Measurements from ENCODE around the gene P4HTM.

Gene P4HTM

DNA sequence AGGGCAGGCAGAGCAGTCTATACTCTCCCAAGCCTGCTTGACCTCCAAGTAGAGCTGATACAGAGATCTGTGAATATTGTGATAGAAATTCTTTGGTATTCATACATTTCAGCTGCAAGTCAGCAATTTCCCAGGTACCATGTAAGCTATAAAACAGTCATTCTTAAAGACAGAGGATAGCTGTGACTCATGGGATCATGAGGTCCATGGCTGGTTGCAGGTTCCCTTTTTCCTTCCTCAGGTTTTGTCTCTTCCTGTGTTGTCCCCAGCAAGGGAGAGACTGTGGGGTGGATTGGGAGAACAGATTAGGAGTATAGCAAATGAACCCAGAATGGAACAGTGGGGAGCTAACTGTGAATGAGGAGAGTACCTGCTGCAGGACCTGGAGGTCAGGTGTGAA is 5.4 kb upstream of the P4HTM start:
- DNase-seq (ENCODE audit: low read depth in 2 of 2), result no peak

- no peak for DNase-seq (ENCODE audit: low read depth in 2 of 2)
These were observed 4.1 kb upstream of the P4HTM start for GRCh38 chr3:48985831-48986376.

GRCh38 chr3:48989126-48989795 is 780 bp upstream of the P4HTM start:
- DNase-seq (ENCODE audit: low read depth in 2 of 2), result no peak

DNA sequence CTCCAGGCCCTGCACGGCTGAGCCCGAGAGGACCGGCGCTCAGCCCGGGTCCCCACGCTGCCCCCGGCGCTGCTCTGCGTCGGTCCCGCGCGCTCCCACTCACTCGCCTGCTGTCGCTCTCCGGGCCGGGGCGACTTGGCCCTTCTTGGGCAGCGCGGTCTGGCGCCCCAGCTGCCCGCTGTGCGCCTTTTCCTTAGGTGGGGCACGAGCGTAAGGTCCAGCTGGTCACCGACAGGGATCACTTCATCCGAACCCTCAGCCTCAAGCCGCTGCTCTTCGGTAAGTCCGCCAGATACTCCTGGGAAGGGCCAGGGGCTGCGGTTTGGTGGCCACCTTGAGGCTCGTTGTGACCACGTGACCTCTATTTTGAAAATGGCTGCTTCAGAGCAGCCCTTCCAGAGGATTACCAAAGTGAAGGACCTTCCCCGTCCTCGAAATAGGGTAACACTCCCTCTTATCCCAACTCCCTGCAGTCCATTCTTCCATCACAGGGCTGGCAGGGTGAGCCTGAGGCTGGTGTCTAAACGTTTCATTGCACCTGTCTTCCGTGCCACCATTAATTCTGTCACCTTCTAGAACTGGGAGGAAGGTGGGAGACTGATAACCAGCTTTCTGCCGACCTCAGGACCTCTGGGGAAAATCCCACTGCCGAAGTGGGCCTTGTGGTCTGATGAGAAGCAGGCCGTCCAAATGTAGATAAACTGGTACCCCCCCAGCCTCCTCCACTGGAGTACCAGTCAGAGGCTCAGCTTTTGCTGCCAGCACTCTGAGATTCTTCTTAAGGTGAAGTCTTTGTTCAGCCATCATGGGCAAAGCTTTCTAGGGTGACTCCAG is 812 bp downstream of the P4HTM start:
- no peak for DNase-seq (ENCODE audit: low read depth in 2 of 2)

- DNase-seq (ENCODE audit: low read depth in 2 of 2), result no peak
These were observed 2.0 kb downstream of the P4HTM start for GRCh38 chr3:48991851-48992545.

DNA sequence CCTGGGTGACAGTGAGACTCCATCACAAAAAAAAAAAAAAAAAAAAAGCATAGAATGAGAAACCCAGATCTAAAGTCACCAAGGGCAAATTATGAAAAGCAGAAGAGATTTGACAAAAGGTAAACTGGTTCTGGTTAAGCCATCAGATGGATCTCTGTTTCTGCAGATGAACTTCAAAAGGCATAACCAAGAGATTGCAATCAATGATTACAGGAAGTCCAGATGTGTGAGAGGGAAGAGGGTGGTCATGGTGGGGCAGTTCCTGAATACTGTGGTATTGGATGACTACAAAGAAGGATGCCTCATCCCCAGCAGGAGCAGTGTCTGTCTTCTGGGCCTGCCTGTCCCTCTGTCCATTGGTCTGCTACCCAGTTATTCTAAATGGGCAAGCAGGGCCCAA is 3.8 kb downstream of the P4HTM start:
- DNase-seq (ENCODE audit: low read depth in 2 of 2), result no peak

DNA sequence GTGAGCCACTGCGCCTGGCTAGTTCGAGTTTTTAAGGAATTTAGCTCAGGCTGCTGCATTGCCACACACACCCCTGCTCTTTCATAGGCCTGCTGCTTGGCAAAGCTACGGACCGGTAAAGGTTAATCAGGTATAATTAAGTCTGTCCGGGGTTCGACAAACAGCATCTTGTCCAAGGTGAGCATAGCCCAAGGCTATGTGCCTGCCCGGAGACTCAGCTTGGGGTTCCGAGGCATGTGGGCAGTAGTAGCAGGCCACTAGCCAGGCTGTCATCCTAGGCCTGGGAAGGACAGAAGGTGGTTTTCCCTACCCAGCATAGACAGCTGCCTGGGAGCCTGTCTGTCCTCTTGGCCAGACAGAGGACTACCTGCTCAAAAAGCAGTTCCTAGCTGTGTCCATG is 6.6 kb downstream of the P4HTM start:
- DNase-seq (ENCODE audit: low read depth in 2 of 2), result no peak

DNA sequence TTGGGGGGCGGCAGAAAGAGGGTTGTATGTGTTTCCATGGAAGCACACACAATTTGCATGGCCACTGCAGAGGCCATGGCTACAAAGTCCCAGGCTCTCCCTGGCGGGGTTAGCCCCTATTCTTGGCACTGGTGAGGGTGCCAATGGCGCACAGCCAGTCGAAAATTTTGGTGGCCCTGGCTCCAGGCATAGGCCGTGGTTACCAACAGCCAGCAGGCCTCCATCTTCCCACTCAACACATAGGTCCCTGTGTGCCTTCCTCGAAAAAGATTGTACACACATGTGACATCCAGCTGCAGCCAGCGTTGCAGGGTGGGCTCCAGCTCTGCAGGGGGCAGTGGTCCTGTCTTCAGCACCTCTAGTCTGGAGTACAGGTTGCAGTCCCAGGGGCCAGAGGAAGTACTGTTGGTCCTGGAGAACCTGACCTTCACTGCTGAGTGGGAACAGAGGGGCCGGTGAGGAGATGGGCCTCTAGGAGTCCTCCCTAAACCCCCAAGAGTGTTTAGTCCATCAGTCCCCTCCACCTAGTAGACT is 7.1 kb downstream of the P4HTM start:
- DNase-seq (ENCODE audit: low read depth in 2 of 2), result no peak

GRCh38 chr3:48997714-48998637 is 7.9 kb downstream of the P4HTM start:
- DNase-seq (ENCODE audit: low read depth in 2 of 2), result no peak

DNA sequence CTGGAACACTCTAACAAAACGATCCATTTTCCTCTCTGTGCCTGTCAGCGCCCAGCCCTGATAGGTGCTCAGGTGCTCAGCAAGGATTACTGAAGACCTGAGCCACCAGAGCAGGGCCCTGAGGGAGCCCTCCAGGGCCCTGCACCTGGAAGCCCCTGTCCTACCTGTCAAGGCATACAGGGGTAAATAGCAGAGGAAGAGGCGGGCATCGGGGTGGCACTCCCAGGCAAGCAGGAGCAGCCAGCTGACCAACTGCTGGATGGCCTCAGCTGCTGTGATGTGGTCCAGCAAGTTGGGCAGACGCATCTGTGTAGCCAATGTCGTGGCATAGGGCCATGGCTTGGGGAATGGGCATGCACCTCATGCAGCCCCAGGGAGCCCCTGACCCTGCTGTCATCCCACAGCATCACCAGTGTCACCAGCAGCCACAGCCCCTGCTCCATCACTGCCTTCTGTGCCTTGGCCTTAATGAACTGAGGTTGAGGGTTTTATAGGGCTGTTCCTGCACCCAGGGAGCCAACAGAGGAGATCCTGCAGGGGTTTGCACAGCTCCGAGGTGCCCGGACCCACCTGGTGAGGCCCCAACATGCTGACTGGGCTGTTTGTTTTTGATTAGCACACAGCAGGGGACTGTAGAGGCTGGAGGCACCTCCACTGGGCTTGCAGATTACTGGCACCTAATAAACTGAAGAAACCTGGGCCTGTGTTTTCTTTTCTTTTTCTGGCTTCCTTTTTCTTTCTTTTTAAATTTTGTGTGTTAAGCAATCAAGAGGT is 9.2 kb downstream of the P4HTM start:
- no peak for DNase-seq (ENCODE audit: low read depth in 2 of 2)

- DNase-seq (ENCODE audit: low read depth in 2 of 2), result no peak
These were observed 11.1 kb downstream of the P4HTM start for GRCh38 chr3:49001155-49001554.

DNA sequence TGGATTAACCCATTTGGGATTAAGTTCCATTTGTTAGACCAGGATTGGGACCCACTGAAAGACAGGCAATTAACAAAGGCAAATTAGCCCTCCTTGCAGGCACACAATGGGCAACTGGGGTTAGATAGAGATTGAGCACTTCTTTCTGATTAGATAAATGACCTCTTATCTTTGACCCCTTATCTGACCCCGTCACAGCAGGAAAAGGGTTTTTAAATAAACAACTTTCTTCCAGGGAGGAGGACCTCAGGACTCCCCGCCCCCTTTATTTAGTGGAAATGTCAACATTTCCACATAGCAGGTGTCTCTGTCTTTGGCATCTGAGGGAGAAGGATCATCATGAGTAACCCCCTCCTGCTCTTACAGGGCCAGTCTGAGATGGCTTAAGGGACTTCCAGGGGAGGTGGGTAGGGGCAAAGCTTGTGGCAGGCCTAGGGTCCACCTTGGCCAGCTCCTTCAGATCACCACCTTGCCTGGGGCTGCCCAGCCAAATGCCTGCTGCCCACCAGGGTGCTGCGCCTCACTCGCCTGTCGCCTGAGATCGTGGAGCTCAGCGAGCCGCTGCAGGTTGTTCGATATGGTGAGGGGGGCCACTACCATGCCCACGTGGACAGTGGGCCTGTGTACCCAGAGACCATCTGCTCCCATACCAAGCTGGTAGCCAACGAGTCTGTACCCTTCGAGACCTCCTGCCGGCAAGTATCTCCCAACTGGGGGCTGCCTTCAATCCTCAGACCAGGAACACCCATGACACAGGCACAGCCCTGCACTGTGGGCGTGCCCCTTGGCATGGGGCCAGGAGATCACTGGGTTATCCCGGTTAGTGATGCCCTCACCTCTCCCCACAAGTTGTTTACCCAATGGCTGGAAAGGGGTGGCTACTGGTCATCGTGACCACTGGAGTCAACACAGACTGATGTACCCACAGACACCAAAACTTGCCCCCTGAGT is 14.6 kb downstream of the P4HTM start:
- no peak for DNase-seq (ENCODE audit: low read depth in 2 of 2)

- no peak for DNase-seq (ENCODE audit: low read depth in 2 of 2)
These were observed 15.3 kb downstream of the P4HTM start for GRCh38 chr3:49005303-49005680.

- no peak for DNase-seq (ENCODE audit: low read depth in 2 of 2)
These were observed 16.0 kb downstream of the P4HTM start for GRCh38 chr3:49005998-49006397.

- no peak for DNase-seq (ENCODE audit: low read depth in 2 of 2)
These were observed 16.5 kb downstream of the P4HTM start for GRCh38 chr3:49006408-49007067.

DNA sequence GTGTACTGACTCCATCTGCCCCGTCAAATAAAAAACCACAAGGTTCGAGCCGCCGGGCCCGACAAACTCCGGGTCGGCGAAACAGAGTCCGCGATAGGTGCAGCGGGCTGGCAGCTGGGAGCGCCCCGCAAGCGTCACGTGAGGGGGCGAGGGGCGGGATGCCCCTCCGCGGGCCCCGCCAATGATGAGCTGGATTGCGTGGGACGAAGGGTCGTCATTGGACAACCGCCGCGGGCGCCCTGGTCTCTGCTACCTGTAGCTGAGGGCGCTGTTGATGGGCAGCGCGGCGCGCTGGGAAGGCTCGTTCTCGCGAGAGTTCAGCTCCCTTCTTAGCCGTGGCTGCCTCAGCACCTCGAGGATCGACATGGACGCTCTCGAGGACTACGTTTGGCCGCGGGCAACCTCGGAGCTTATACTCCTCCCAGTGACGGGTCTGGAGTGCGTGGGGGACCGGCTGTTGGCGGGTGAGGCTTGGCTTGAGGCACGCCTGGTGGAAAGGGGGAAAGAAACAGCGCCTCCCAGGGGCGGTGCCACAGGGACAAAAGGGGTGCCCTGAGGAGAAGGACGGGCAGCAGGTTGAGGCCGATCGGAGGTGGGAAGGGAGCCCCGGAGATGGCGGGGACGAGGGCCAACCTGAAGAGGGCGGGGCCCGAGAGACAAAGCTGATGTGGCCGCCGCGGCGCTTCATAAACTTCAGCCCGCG is 17.2 kb downstream of the P4HTM start, which contains the start of gene WDR6:
WDR6 (plus strand) TSS at position 324 of the 703 bp plus-strand sequence; CDS start at position 365, 41 bp downstream.
- peak; percentile 91 to 94 for DNase-seq (ENCODE audit: low read depth in 2 of 2)

- DNase-seq (ENCODE audit: low read depth in 2 of 2), result peak; percentile 75 to 81
These were observed 17.9 kb downstream of the P4HTM start for GRCh38 chr3:49007771-49008528.
